Hypothalamus (tissue), 51 donors: ENCODE results near the gene UQCC5.

ENCODE experiments used
- DNase-seq, 51 donors: peaks; one replicate each; lab custom pipeline; 2025; lab: John Stamatoyannopoulos, UW

The UQCC5 gene

GRCh38 chr3:52558436-52558835, 22.0 kb downstream of the UQCC5 start:
- no peak for DNase-seq

- no peak for DNase-seq
Measured at GRCh38 chr3:52561028-52561747, 24.8 kb downstream of the UQCC5 start.

GRCh38 chr3:52563984-52564383, 27.6 kb downstream of the UQCC5 start:
- DNase-seq: no peak

GRCh38 chr3:52568069-52568468, 31.7 kb downstream of the UQCC5 start:
- DNase-seq: no peak

- DNase-seq: no peak
Measured at GRCh38 chr3:52570076-52570475, 33.7 kb downstream of the UQCC5 start.

GRCh38 chr3:52572221-52572620, 35.8 kb downstream of the UQCC5 start:
- DNase-seq: no peak

- no peak for DNase-seq
Measured at GRCh38 chr3:52574056-52574965, 37.9 kb downstream of the UQCC5 start.
